ENCODE measurements around the gene MICU2. TPM values are rescaled to one million over a fixed set of nuclear protein-coding genes. Genes with fewer than 3 reads are reported as not detected.

MICU2 gene
- total and polyA plus RNA-seq, 2 of the 4 experiments (the other 2 are of a cell fraction), result 14.9 to 25.0 TPM

- dilution Hi-C loops (cut with HindIII; ENCODE audit: low sequenced_read_pairs, unreplicated experiment), result no loop called here
- Histone ChIP-seq H3K4me3 (ENCODE audit: insufficient read depth, low read depth, low read length) (no peak overlapping the region), H3K9ac (ENCODE audit: low read depth, low read length) (no peak overlapping the region), H3K23ac (ENCODE audit: low read depth, low read length) (no peak overlapping the region), H2BK5ac (ENCODE audit: low read depth, low read length, poor library complexity, severe bottlenecking) (no peak overlapping the region), H3K56ac (ENCODE audit: extremely low read depth, insufficient read depth, low read length) (no peak overlapping the region), H2BK120ac (ENCODE audit: low read depth, low read length) (no peak overlapping the region), H4K5ac (ENCODE audit: low read depth, low read length) (no peak overlapping the region), H2BK15ac (ENCODE audit: low read depth, low read length) (no peak overlapping the region), H3K9me1 (ENCODE audit: insufficient read depth, low read length) (peaks cover 3% of the 10 kb centered on the region; the same call in 1 of the 2 replicates), H3K4me2 (ENCODE audit: low read depth, low read length) (no peak overlapping the region), H3K79me1 (ENCODE audit: low read depth in 1 of 2, low read length in 2 of 2) (peaks cover 18 to 21% of the 10 kb centered on the region in 2 experiments; a peak in 3 of 4 replicates), H3K14ac (replicated peaks; ENCODE audit: low read depth, low read length) (no peak overlapping the region), H3K4me1 (ENCODE audit: control insufficient read depth, insufficient read depth, low read length) (peaks cover 2% of the 10 kb centered on the region; the same call in 1 of the 2 replicates), H4K91ac (ENCODE audit: insufficient read depth, low read depth, low read length) (no peak overlapping the region), H2AK9ac (replicated peaks; ENCODE audit: low read depth, low read length, poor library complexity) (no peak overlapping the region), H4K8ac (ENCODE audit: low read depth in 2 of 2, low read length in 2 of 2) (no peak overlapping the region), H2BK20ac (ENCODE audit: low read depth, low read length) (no peak overlapping the region), H3K18ac (ENCODE audit: low read depth, low read length) (no peak overlapping the region), H3K27ac (ENCODE audit: insufficient read depth, low read length) (no peak overlapping the region), H3K9me3 (ENCODE audit: control insufficient read depth, insufficient read depth, low read length) (peaks cover 2% of the 10 kb centered on the region; the same call in 1 of the 2 replicates), H3K36me3 (ENCODE audit: control insufficient read depth, insufficient read depth, low read length) (no peaks in the 10 kb centered on the region), H2AFZ (replicated peaks; ENCODE audit: low read length, poor library complexity) (no peak overlapping the region), H3K27me3 (ENCODE audit: control insufficient read depth, insufficient read depth, low read length) (no peaks in the 10 kb centered on the region), H4K20me1 (ENCODE audit: insufficient read depth, low read length) (0 out of 2 replicates have a peak, but pooled peaks cover 3% of the 10 kb centered on the region), H3K4ac (ENCODE audit: low read depth, low read length) (no peak overlapping the region), H2AK5ac (ENCODE audit: low read depth, low read length) (no peak overlapping the region)
- TF ChIP-seq FOS (IDR thresholded peaks at IDR 0.05; ENCODE audit: low read depth, low read length) (no peak), ELK1 (IDR thresholded peaks at IDR 0.05; ENCODE audit: borderline replicate concordance, low read depth, low read length) (no peak), RCOR1 (IDR thresholded peaks at IDR 0.05; ENCODE audit: insufficient replicate concordance, low read length) (no peak), RAD21 (IDR thresholded peaks at IDR 0.05; ENCODE audit: low read length) (no peak), MAFK (IDR thresholded peaks at IDR 0.05; ENCODE audit: low read depth, low read length) (no peak), CTCF (conservative IDR thresholded peaks at IDR 0.05; ENCODE audit: low read depth, low read length) (no peak), CEBPB (IDR thresholded peaks at IDR 0.05; ENCODE audit: low read depth, low read length) (no peak), BHLHE40 (IDR thresholded peaks at IDR 0.05; ENCODE audit: low read depth, low read length) (no peak), MAZ (IDR thresholded peaks at IDR 0.05; ENCODE audit: borderline replicate concordance, low read depth, low read length) (no peak), POLR2A (IDR thresholded peaks at IDR 0.05; ENCODE audit: low read depth, low read length) (no peak), RFX5 (IDR thresholded peaks at IDR 0.05; ENCODE audit: low read depth, low read length) (no peak), SMC3 (IDR thresholded peaks at IDR 0.05; ENCODE audit: low read depth, low read length) (no peak), USF2 (IDR thresholded peaks at IDR 0.05; ENCODE audit: low read depth, low read length) (no peak)
- no peak for DNase-seq
- no TSS peak for BruUV-seq (replicated peaks)
- CTCF ChIA-PET, result no interaction called here
- POLR2A ChIA-PET (ENCODE audit: unreplicated experiment), result no interaction called here
- intact Hi-C loops (cut with micrococcal nuclease), result no loop called here
- WGBS, 2 experiments (ENCODE audit: extremely low coverage in 2 of 2, insufficient read length in 1 of 2), result 100% methylated on average over 1 of the region's 1 CpG; no CpG with 5 or more reads in 1 of the 2 experiments
- no peak for ATAC-seq (ENCODE audit: low read depth)
- in situ Hi-C loops (cut with MboI; ENCODE audit: low sequenced_read_pairs), result no loop called here
Measured at GRCh38 chr13:21443171-21443570, 160.8 kb downstream of the MICU2 start.

Measured in IMR-90 (cell line).